HG03159 (cell line): ENCODE data around the gene GRSF1.
"Not testable (repeated sequence)": the region's sequence is repeated elsewhere in the genome, so short reads cannot be mapped to it uniquely, and the experiment has no call there.

ENCODE experiments used
- ATAC-seq: cut with Tn5 transposase; IDR thresholded peaks from one replicate; pipeline ENCODE4 v1.9.1; 2021; ENCODE audit warnings: mild to moderate bottlenecking, moderate library complexity; ENCODE audit not compliant: unreplicated experiment

GRSF1 gene

GRCh38 chr4:70839589-70840093 is at the start of gene GRSF1:
Gene GRSF1, minus strand, starts transcription at chr4:70839890. Its CDS starts 63 bp downstream, at chr4:70839827.
- peak; percentile 56 for ATAC-seq

DNA sequence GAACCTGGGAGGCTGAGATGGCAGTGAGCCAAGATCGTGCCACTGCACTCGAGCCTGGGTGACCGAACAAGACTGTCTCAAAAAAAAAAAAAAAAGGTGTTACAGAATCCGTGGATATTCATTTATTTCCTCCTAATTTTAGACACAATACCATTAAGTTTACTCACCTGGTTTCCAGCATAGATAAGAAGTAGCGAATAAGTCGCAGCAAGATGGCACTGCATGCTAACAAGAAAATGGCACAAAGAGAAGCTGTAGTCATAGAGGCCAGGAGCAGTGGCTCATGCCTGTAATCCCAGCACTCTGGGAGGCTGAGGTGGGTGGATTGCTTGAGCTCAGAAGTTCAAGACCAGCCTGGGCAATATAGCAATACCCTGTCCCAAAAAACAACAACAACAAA is 45.5 kb upstream of the GRSF1 start:
- no peak for ATAC-seq

DNA sequence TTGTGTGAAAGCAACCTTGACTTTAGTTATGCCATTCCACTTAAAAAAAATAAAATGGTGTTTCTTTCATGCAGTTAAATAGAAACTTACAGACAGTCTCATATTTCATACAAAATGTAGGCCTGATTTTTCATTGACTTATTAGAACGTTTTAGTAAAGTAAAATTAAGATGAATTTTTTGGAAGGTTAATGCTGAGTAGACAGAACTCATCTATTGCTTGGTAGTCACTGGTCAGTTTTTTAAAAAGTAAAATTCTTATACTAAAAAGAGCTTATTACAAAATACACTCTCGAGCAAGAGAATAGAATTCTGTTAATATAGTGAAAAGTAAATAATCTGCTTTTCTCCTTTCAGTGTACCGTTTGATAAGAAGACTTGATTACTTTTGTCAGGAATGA is 41.0 kb upstream of the GRSF1 start:
- ATAC-seq = no peak

DNA sequence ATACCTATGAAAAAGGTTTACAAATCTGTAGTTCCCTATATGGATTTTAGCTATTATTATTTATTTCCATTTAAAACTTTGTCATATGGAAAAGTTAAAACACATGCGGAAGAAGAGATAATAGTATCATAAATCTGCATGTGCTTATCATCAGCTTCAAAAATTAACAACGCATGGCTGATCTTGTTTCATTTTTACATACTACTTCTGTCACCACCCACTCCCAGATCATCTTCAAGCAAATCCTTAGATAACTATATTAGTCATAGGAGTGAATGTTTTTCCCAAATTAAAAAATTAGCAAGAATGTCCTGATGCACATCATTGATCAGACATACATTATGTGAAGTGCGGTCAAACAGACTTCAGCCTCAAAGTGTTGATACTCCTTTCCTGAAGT is 37.9 kb upstream of the GRSF1 start:
- no peak for ATAC-seq

DNA sequence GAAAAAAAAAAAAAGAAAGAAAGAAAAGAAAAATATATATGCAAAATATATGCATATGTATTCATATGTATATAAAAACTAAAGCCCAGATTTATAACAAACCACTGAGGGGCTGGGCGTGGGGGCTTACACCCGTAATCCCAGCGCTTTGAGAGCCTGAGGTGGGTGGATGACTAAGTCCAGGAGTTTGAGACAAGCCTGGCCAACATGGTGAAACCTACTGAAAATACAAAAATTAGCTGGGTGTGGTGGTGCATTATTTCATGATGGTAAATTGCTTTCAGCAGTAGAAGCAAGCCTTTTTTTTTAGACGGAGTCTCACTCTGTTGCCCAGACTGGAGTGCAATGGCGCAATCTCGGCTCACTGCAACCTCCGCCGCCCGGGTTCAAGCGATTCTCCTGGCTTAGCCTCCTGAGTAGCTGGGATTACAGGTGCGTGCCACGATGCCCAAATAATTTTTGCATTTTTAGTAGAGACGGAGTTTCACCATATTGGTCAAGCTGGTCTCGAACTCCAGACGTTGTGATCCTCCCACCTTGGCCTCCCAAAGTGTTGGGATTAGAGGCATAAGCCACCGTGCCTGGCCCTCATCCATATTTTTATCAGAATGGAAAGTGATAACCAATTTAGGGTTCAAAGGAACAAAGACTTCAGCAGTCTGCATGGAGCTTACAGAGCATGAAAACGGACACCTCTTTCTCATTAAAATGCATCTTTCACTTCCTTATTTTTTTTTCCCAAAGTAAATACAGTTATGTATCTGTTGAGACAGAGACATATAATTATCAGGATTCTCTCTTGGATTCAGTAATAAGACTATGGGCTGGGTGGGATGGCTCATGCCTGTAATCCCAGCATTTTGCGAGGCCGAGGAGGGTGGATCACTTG is 34.8 kb upstream of the GRSF1 start:
- peak; percentile 68 for ATAC-seq

DNA sequence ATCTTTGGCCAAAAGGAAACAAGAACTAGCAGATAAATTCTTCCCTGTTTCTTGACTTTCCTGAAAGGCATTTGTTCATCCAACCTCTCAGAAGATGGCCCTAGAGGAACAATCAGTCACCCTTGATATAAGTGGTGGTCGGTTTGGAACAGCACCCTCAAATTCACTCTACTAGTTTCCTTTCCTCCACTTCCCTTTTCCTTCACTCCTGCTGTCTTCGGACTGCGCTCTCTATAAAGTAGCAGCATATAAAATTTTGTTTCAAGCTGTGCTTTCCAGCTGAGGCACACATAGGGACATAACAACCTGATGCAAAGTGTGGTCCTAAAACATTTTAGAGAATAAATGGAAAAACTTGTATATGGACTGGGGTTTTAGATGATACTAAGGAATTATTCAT is 33.5 kb upstream of the GRSF1 start:
- no peak for ATAC-seq

DNA sequence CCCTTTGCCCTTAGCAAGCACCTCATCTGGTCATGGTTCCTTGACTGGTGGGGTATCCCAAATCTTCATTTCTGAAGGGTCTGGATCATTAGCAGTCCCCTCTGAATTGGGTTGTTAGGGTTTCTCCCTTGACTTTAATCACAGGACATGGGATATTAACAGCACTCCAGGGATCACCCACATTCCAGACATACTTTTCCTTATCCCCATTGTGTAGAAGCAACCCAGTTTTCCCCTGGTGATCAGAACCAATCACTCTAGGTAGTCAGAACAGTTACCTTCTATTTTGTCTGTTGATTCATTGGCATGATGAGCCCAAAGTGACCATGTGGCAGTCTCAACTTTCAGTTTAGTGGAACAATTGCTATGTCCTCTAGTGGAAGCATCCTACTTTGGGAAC is 29.1 kb upstream of the GRSF1 start:
- no peak for ATAC-seq

DNA sequence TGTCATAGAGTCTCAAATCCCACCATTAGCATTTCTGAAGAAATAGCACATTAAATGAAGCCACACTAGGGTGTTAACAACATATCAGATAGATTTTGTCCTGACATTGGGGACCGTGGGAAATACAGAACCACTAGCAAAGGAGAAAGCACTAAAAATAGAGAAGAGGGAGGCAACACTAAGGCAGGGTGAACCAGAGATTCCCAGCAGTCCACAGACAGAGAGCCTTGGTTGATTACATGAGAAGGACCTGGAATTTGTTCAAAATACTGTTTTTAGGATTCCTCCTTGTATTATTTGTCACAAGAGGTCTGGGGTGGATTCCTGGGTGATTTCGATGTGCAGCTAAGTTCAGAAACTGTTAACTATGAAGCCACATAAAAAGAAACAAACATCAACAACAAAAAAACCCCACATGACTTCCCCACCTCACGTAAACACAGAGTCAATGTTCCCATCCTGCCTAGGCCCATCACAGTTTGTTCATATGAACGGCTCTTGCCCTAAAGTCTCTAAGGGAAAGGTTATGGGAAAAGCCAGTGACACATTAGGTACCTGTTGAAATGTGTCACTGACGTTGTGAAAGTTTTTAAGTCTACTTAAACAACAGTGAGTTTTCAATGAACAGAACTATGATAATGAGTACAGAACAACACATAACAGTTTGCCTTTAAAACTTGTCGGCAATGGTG is 23.6 kb upstream of the GRSF1 start:
- peak; percentile 50 for ATAC-seq

DNA sequence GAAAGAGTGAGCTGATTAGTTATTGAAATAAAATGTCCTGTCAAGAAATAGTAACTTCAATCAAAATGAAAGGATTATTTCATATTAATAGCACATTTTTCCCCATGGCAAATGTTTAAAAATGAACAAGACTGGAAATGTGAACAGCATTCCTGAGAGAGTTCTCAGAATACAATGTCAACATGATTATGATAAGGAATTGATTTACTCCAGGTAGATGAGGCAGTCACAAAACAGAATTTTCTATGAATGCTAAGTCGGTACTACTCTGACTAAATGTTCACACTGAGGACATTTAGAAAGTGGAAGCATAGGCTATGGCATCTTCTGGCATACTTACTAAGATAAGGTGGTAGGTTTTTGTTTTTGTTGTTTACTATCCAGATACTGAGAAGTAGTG is 19.4 kb upstream of the GRSF1 start:
- ATAC-seq = no peak

- ATAC-seq = no peak
These were observed 18.8 kb upstream of the GRSF1 start for GRCh38 chr4:70858454-70858853.

DNA sequence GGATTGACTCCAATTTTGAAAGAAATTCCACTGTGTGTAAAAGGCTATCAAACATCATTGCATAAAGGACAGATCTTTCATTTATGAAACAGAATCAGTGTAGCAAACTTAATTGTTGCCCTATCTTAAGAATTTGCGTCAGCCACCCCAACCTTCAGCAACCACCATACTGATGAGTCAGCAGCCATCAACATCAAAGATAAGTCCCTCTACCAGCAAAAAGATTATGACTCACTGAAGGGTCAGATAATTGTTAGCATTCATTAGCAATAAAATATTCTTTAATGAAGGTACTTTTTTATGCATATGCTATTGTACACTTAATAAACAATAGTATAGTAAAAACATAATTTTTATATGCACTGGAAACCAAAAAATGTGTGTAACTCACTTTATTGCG is 15.8 kb upstream of the GRSF1 start:
- no peak for ATAC-seq

DNA sequence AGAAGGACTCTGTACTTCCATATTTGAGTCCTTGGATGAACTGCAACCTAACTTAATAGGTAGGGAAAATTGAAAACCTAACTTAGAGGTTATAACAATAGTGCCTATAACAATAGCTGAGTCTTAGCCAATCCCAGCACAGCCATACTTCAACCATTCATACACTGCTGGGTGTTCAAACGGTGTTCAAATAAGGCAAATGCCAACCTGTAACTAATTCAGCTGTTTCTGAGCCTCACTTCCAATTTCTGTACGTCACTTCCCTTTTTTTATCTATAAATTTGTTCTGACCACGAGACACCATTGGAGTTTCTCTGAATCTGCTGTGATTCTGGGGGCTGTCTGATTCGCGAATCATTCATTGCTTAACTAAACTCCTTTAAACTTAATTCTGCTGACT is 9.6 kb upstream of the GRSF1 start:
- ATAC-seq = no peak

DNA sequence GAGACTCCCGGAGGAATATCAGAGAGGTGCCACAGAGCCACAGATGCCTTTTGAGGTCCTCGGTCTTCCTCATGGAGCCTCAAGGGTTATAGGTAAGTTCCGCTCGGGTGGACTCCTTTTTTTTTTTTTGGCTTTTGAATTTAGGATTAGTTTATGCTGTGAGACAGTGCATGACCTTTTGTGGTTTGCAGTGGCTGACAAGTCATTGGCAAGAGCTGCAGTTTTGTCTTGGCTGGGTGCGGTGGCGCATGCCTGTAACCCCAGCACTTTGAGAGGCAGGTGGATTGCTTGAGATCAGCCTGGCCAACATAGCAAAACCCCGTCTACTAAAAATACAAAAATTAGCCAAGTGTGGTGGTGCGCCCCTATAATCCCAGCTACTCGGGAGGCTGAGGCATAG is 4.5 kb upstream of the GRSF1 start:
- no peak for ATAC-seq

DNA sequence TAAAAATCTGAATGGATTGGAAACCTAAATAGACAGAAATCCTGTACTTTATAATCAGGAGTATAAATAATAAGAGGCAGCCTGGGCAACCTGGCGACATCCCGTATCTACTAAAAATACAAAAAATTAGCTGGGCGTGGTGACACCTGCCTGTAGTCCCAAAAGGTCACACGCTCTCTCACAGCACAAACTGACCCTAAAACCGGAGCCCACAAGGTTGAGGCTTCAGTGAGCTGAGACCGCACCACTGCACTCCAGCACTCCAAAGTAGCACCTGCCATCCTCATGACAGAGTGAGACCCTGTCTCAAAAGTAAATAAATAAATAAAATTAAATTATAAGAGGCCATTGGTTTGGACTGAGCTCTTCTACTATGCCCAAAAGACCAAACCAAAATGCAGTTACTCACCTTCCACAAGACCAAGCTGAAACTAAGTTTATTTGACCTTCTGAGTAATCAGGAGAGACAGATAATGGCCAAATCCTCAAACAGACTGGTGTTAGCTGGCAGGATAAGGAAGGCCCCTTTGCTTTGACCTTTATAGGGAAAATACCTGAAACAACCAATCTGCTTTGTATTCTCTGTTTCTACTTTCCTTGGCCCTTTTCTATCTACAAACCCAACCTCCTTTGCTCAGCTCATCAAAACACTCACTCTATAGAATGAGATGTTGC is 3.2 kb upstream of the GRSF1 start:
- no peak for ATAC-seq

- ATAC-seq = no peak
These were observed 2.3 kb upstream of the GRSF1 start for GRCh38 chr4:70841951-70842350.

DNA sequence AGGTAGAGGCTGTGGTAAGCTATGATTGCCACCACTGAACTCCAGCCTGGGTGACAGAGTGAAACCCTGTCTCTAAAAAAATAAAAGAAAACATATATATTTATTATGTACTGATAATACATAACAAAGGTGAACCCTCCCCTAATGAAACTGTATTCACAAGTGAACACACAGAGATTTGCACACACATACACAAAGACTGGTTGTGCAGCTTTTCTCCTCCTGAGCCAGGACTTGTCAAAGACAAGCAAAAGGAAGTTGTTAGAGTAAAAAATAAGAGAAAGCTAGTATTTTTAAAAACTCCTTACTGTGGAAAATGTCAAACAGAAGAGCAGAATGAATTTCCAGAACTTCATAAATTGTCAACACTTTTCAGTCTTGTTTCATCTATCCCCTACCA is 1.5 kb upstream of the GRSF1 start:
- no peak for ATAC-seq

GRCh38 chr4:70840631-70841030 is 941 bp upstream of the GRSF1 start:
- ATAC-seq = not testable (repeated sequence)

GRCh38 chr4:70840137-70840536 is 447 bp upstream of the GRSF1 start:
- not testable (repeated sequence) for ATAC-seq

DNA sequence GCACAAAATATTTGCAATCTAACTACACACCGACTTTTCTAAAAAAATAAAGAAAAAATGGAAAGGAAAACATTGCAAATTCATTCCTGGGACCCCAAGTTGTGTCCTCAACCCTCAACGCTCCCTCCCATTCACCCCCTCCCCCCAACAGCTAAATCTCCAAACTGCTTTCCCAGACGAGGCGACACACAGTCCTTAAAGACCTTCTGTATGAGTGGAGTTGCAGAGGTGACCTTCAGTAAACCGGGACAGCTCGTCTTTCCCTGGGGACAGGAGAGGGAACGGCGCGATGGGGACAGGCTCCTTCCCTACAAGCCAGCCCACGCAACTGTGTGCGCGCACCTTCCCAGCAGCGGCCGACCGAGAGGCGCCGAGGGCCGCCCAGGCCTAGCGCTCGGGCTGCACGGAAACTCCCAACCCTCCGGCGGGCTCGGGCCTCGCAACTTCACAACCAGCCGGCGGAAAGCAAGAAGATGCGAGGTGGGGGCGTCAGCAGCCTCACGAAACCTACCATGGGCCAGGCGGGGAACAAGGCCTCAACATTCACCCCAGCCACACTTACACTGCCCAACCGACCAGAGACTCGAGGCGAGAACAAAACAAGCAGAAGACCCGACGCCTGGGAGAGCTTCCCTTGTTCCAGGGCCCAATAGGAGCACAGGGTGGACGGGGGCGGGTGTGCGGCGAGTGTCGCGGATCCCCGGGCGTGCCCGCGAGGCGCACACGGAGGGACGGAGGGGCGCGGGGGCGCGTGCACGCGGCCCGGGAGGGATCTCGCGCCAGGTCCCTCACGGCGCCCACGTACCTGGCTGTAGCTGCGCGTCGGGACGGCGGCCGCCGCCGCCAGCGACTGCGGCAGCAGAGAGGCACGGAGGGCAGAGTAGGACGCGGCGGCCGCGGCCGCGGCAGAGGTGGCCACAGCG is 763 bp downstream of the GRSF1 start:
- peak; percentile 50 for ATAC-seq

GRCh38 chr4:70838204-70838603 is 1.5 kb downstream of the GRSF1 start:
- no peak for ATAC-seq
